Lower leg skin (tissue), 3 donors: Measurements from ENCODE around the gene CNTNAP5.

Experiments used
- POLR2A ChIP-seq, 2 donors: fragments of 450-650 bp; IDR thresholded peaks; one replicate each; pipeline ENCODE4 v1.6.1; 2016 to 2017; ENCODE audit warnings: antibody characterized with exemption in 2 of 2, mild to moderate bottlenecking in 1 of 2, moderate library complexity in 1 of 2
- TF ChIP-seq, protein P1 (sequence below), 3 donors: fragments of 450-650 bp; IDR thresholded peaks; one replicate each; pipeline ENCODE4 v1.5.1; 2016; ENCODE audit warnings: antibody characterized with exemption in 3 of 3, mild to moderate bottlenecking in 3 of 3, moderate library complexity in 2 of 3

DNA sequence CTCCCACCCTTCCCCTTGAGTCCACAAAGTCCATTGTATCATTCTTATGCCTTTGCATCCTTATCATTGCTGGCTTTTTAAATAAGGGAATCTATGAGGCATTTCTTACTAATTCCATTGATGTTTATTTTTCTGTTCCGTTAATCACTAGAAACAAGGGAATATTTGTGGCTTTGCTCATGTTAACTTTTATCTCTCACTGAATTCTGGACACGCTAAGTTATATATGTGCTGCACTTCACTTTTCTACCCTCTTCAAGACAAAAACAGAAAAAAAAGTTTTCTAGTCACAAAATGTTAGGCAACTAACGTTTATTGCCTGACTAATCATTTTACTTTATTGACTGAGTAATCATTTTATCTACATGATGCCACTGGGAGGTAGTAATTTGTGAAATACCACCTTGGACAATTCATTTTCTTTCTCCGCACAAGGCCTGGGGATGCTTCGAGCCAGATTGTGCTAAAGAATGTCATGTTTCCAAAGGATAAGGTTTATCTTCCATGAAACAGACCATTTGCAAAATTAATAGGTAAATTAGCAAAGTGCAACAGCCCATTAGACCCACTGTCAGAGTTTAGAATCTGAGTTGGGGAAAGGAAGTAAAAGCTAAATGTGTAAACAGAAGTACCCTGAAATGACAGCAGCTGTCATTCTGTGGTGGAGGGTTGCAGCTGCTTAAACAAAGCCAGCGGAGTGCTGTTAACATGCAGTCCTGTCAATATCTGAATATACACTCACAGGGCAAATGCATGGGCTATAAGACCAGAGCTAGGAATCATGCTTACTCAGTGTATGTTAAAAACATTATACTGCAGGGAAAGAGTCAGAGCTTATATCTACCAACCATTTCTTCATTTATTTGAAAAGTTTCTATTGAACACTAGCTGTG lies 658.7 kb downstream of the CNTNAP5 start:
- TF ChIP-seq, protein P1, sequence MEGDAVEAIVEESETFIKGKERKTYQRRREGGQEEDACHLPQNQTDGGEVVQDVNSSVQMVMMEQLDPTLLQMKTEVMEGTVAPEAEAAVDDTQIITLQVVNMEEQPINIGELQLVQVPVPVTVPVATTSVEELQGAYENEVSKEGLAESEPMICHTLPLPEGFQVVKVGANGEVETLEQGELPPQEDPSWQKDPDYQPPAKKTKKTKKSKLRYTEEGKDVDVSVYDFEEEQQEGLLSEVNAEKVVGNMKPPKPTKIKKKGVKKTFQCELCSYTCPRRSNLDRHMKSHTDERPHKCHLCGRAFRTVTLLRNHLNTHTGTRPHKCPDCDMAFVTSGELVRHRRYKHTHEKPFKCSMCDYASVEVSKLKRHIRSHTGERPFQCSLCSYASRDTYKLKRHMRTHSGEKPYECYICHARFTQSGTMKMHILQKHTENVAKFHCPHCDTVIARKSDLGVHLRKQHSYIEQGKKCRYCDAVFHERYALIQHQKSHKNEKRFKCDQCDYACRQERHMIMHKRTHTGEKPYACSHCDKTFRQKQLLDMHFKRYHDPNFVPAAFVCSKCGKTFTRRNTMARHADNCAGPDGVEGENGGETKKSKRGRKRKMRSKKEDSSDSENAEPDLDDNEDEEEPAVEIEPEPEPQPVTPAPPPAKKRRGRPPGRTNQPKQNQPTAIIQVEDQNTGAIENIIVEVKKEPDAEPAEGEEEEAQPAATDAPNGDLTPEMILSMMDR (IDR thresholded peaks at IDR 0.05) = no peak
- no peak for TF ChIP-seq POLR2A (IDR thresholded peaks at IDR 0.05)
